HCT116 (cell line): ENCODE results near the gene FTSJ1. TPM values are rescaled to one million over a fixed set of nuclear protein-coding genes. Genes with fewer than 3 reads are reported as not detected.

Experiments
- ATAC-seq: fragments of 200-7000 bp; cut with Tn5 transposase; 2 replicates; pipeline ENCODE4 v1.9.1; 2020; ENCODE audit warnings: mild to moderate bottlenecking, moderate library complexity
- BruUV-seq: library from RNA; stranded (reverse); fragments of 400-500 nt; replicated peaks from 2 replicates; lab custom pipeline; 2021; lab: Mats Ljungman, UMichigan
- CTCF ChIA-PET: fragments of 300-600 bp; sonication (Branson Sonifier 250); formaldehyde crosslinking; loops from one replicate; lab custom pipeline; 2021; ENCODE audit warnings: antibody characterized with exemption; lab: Charles Lee
- POLR2A ChIA-PET: fragments of 300-600, 350-600 bp; sonication (Branson Sonifier 250); formaldehyde crosslinking; loops from one replicate; lab custom pipeline; 2021; ENCODE audit warnings: antibody characterized with exemption; lab: Charles Lee
- RAD21 ChIA-PET, 2 experiments: fragments of 300-600 bp; sonication (Branson Sonifier 250); formaldehyde crosslinking; loops; one replicate each; lab custom pipeline; 2023; ENCODE audit warnings: low total read pairs in 2 of 2; ENCODE audit not compliant: uncharacterized antibody in 2 of 2, unreplicated experiment in 2 of 2, low non-redundant PET in 1 of 2; lab: Charles Lee
- DNase-seq: peaks from one replicate; pipeline ENCODE4 v3.0.0-alpha.2; 2010; ENCODE audit warnings: low read depth, low spot score
- H2AFZ ChIP-seq: fragments of 200-600 bp; shearing (Covaris generic), sonication (generic); 2 replicates; pipeline ENCODE4 v1.6.1; 2017; ENCODE audit warnings: low read depth, mixed run types, mixed read lengths, antibody characterized with exemption, low read length; ENCODE audit not compliant: poor library complexity, severe bottlenecking
- H3K27ac ChIP-seq: 2 replicates; pipeline ENCODE4 v1.5.1; 2012; ENCODE audit warnings: low read depth, low read length
- H3K27me3 ChIP-seq: fragments of 200-600 bp; sonication (generic); 2 replicates; pipeline ENCODE4 v1.6.1; 2016; ENCODE audit warnings: mixed run types, low read length, mixed read lengths; ENCODE audit not compliant: insufficient read depth
- H3K36me3 ChIP-seq, 2 experiments: fragments of 200-500 bp in 1 of 2; fragments of 200-600 bp in 1 of 2; sonication (Bioruptor generic) in 1 of 2; sonication (generic) in 1 of 2; 2 replicates each; pipeline versions ENCODE4 v1.5.1 to v1.6.1; 2014 to 2016; ENCODE audit warnings: low read length in 2 of 2, inconsistent platforms in 1 of 2, mixed read lengths in 1 of 2, mixed run types in 1 of 2; ENCODE audit not compliant: insufficient read depth in 2 of 2, control insufficient read depth in 1 of 2
- H3K4me1 ChIP-seq, 2 experiments: fragments of 200-600 bp in 1 of 2; sonication (generic) in 1 of 2; 2 replicates each; pipeline versions ENCODE4 v1.5.1 to v1.6.1; 2012 to 2017; ENCODE audit warnings: low read length in 2 of 2, inconsistent platforms in 1 of 2, mild to moderate bottlenecking in 1 of 2, mixed read lengths in 1 of 2, mixed run types in 1 of 2, moderate library complexity in 1 of 2; ENCODE audit not compliant: insufficient read depth in 2 of 2, control insufficient read depth in 1 of 2
- H3K4me2 ChIP-seq: fragments of 200-600 bp; sonication (generic); 2 replicates; pipeline ENCODE4 v1.6.1; 2017; ENCODE audit warnings: mixed run types, low read length, mixed read lengths
- H3K4me3 ChIP-seq, 2 experiments: fragments of 200-600 bp in 1 of 2; sonication (generic) in 1 of 2; replicated peaks in 1 of 2; 2 replicates each; pipeline ENCODE4 v1.5.1; 2011 to 2016; ENCODE audit warnings: low read length in 2 of 2, control low read depth in 1 of 2, low read depth in 1 of 2, mild to moderate bottlenecking in 1 of 2, mixed read lengths in 1 of 2, mixed run types in 1 of 2
- H3K79me2 ChIP-seq: fragments of 200-600 bp; sonication (generic); 2 replicates; pipeline ENCODE4 v1.6.1; 2017; ENCODE audit warnings: mild to moderate bottlenecking, mixed run types, low read length, moderate library complexity, mixed read lengths; ENCODE audit not compliant: insufficient read depth
- H3K9ac ChIP-seq: fragments of 200-600 bp; sonication (generic); 2 replicates; pipeline ENCODE4 v1.6.1; 2016; ENCODE audit warnings: low read length, mixed read lengths
- H3K9me2 ChIP-seq: fragments of 200-600 bp; sonication (generic), shearing (Covaris generic); 2 replicates; pipeline ENCODE4 v1.6.1; 2017; ENCODE audit warnings: mixed run types, mild to moderate bottlenecking, moderate library complexity; ENCODE audit not compliant: insufficient read depth
- H3K9me3 ChIP-seq, 2 experiments: fragments of 200-500 bp in 1 of 2; fragments of 200-600 bp in 1 of 2; sonication (Bioruptor generic) in 1 of 2; sonication (generic) in 1 of 2; 2 replicates each; pipeline ENCODE4 v1.6.1; 2014 to 2017; ENCODE audit warnings: low read length in 2 of 2, mixed read lengths in 2 of 2, inconsistent platforms in 1 of 2, low read depth in 1 of 2, mild to moderate bottlenecking in 1 of 2, mixed run types in 1 of 2, moderate library complexity in 1 of 2; ENCODE audit not compliant: control insufficient read depth in 1 of 2, insufficient read depth in 1 of 2
- H4K20me1 ChIP-seq: fragments of 200-600 bp; sonication (generic), shearing (Covaris generic); 2 replicates; pipeline ENCODE4 v1.6.1; 2017; ENCODE audit warnings: mixed run types, mild to moderate bottlenecking, moderate library complexity; ENCODE audit not compliant: insufficient read depth
- CBX3 ChIP-seq: IDR thresholded peaks from 2 replicates; pipeline ENCODE4 v1.6.1; 2012; ENCODE audit warnings: low read depth
- CEBPB ChIP-seq: IDR thresholded peaks from 2 replicates; pipeline ENCODE4 v1.6.1; 2012; ENCODE audit warnings: low read depth
- ELF1 ChIP-seq: IDR thresholded peaks from 2 replicates; pipeline ENCODE4 v1.6.1; 2012; ENCODE audit warnings: low read depth, borderline replicate concordance
- EZH2 ChIP-seq: fragments of 200-600 bp; sonication (generic); IDR thresholded peaks from 2 replicates; pipeline ENCODE4 v1.6.1; 2017; ENCODE audit warnings: antibody characterized with exemption, mixed run types
- EZH2phosphoT487 ChIP-seq: fragments of 200-600 bp; IDR thresholded peaks from 2 replicates; pipeline ENCODE4 v1.6.1; 2018; ENCODE audit warnings: antibody characterized with exemption, borderline replicate concordance
- FOSL1 ChIP-seq: IDR thresholded peaks from 2 replicates; pipeline ENCODE4 v1.6.1; 2012; ENCODE audit warnings: low read depth
- JUND ChIP-seq: IDR thresholded peaks from 2 replicates; pipeline ENCODE4 v1.6.1; 2012
- MAX ChIP-seq: IDR thresholded peaks from 2 replicates; pipeline ENCODE4 v1.6.1; 2012
- POLR2AphosphoS5 ChIP-seq: IDR thresholded peaks from 2 replicates; pipeline ENCODE4 v1.6.1; 2011; ENCODE audit warnings: mild to moderate bottlenecking, low read depth, low read length, moderate library complexity
- REST ChIP-seq: IDR thresholded peaks from 2 replicates; pipeline ENCODE4 v1.6.1; 2012; ENCODE audit warnings: low read depth
- SP1 ChIP-seq: IDR thresholded peaks from 2 replicates; pipeline ENCODE4 v1.6.1; 2012; ENCODE audit warnings: low read depth
- SRF ChIP-seq: IDR thresholded peaks from 2 replicates; pipeline ENCODE4 v1.6.1; 2012; ENCODE audit warnings: low read depth
- TCF7L2 ChIP-seq: IDR thresholded peaks from 2 replicates; pipeline ENCODE4 v1.7.0; 2011; ENCODE audit warnings: borderline replicate concordance, inconsistent platforms; ENCODE audit not compliant: insufficient read depth, insufficient read length; ENCODE audit errors: extremely low read depth
- intact Hi-C: fragments of 100-400 bp; cut with micrococcal nuclease; formaldehyde crosslinking; loops from 2 replicates; pipeline ENCODE4 v1.10.0; 2022
- total RNA-seq: library from RNA; stranded (reverse); gene quantifications from one replicate; pipeline ENCODE4 v1.2.1, GENCODE V29; 2021; ENCODE audit not compliant: unreplicated experiment

Gene FTSJ1
- total RNA-seq, 1 experiment from 2014 or later, result 64.9 TPM

GRCh38 chrX:48489296-48489695 lies 13.3 kb downstream of the FTSJ1 start:
- Histone ChIP-seq H3K9ac (no peak overlapping the region), H3K27me3 (no peaks in the 10 kb centered on the region), H3K4me2 (no peak overlapping the region), H3K27ac (no peak overlapping the region), H4K20me1 (no peaks in the 10 kb centered on the region), H2AFZ (no peak overlapping the region), H3K9me3 (no peaks in the 10 kb centered on the region), H3K79me2 (no peaks in the 10 kb centered on the region), H3K4me1 (peaks cover 6 to 60% of the 10 kb centered on the region in 2 experiments; a peak in 3 of 4 replicates), H3K9me2 (no peaks in the 10 kb centered on the region), H3K4me3 (no peak overlapping the region), H3K36me3 (no peaks in the 10 kb centered on the region; a peak in 1 of 4 replicates)
- POLR2A ChIA-PET, result no interaction called here
- BruUV-seq, result no TSS peak
- CTCF ChIA-PET, result no interaction called here
- RAD21 ChIA-PET, result no interaction called here
- intact Hi-C loops, result no loop called here
- ATAC-seq, result no peak
- TF ChIP-seq FOSL1, result no peak
- TF ChIP-seq JUND, result no peak
- TF ChIP-seq ELF1, result no peak
- TF ChIP-seq EZH2, result no peak
- no peak for TF ChIP-seq EZH2phosphoT487
- TF ChIP-seq TCF7L2, result no peak
- TF ChIP-seq MAX, result no peak
- no peak for TF ChIP-seq POLR2AphosphoS5
- no peak for TF ChIP-seq CEBPB
- TF ChIP-seq REST, result no peak
- no peak for TF ChIP-seq CBX3
- no peak for TF ChIP-seq SRF
- TF ChIP-seq SP1, result no peak
- no peak for DNase-seq
